ACHN (cell line): ENCODE data around the gene DNAAF1.
"Not testable (repeated sequence)": the region's sequence is repeated elsewhere in the genome, so short reads cannot be mapped to it uniquely, and the experiment has no call there.

Source experiments
- DNase-seq: peaks from one replicate; pipeline ENCODE4 v3.0.0-alpha.2; 2015
- in situ Hi-C: cut with HindIII; loops from 2 replicates; pipeline ENCODE4 v1.10.0; 2017; ENCODE audit warnings: low sequenced_read_pairs, low pct_ligation_motif_present, low pct_unique_long_range_greater_than_20kb

The DNAAF1 gene

DNA sequence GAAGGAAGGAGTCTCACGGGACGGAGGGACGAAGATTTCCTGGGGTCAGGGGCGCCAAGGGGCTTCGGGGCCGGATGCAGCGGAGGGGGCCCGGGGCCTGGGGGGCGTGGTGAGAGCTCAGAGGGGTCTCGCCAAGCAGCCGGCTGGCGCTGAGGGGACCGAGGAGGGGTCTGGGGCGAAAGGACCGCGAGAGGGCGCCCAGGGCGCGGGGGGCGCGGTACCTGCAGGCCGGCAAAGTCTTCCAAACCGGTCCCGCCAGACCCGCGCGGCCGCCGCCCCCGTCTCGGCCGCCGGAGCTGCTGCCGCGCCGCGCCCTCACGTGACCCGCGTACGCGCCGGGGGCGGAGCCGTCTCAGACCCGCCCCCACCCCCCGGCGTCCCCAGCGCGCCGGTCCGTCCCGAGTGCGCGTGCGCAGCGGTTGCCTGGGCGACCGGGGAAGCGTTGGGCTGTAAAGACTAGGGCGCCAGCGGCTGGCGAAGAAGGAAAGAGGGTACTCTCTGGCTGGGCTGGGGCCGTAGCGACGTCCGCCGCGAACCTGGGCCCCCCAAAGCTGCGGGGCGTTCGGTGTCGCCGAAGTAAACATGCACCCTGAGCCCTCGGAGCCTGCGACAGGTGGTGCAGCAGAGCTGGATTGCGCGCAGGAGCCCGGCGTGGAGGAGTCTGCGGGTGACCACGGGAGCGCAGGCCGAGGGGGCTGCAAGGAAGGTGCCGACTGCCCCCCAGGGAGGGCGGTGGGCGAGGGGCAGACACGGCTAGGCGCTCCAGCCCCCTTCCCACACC lies at the start of gene DNAAF1, which contains the start of gene HSDL1:
DNAAF1 (plus strand) TSS at position 450 of the 781 bp plus-strand sequence; CDS start at position 583, 133 bp downstream.
HSDL1 (minus strand) TSS at position 319 of the 781 bp plus-strand sequence. CDS start 13,856 bp downstream, outside the sequence.
- in situ Hi-C loops: no loop called here
- DNase-seq: peak; percentile 91

DNA sequence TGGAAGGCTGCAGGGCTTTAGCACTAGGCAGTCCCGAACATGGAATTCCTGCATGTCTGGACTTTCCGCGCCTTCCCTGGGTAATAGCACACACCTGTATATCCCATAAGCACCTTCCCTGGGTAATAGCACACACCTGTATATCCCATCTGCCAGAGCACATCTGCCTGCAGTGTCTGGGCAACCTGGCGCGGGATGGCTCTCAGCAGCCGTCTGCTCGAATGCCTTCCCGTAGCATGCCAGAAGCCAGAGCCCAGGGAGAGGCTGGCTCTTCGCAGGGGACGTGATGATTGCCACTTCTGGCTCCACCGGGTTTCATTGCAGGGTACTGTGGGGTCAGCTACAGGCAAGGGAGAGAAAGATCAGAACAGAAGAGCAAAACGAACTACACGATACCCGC lies 49.6 kb upstream of the DNAAF1 start:
- no peak for DNase-seq
- in situ Hi-C loops: no loop called here

DNA sequence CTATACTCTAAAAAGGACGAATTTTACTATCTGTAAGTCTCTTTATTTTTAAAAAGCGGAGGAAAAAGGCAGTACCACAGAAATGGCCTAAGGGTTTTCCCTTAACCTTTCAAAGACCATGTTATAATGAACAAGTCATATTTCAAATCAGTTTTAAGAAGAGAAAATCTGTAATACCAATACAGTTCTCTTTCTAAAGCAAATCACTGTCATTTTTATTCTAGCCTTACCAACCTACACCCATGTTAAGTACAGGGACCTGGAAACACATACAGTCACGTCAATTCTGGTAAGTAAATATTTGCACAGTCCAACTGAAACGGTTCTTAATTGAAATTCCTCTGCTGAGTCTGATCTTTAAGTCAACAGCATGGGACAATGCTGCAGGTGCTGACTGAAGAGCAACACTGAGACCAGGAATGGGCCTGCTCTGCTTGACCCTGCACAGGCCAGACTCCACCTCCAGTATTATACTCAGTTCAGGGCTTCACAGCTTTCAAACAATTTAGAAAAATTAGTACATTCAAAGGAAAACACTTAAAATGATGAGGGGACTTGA lies 48.6 kb upstream of the DNAAF1 start:
- DNase-seq: no peak

DNA sequence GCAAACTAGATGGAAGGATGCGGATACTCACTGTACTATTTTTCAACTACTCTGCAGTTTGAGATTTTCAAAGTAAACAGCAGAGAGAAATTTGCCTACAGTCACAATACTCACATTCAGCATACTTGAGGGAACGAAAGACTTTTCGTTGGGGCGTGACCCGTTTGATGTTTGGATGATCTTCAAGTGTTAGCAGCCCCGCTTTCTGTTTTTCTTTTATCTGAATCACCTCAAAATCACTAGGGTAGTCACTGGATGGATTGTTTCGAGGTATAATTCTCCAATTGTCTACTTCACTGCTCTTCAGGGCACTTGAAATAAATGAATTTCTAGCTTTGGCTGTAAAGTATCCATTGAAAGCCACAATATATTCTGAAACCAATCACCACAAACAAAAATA lies 46.2 kb upstream of the DNAAF1 start:
- in situ Hi-C loops: no loop called here
- no peak for DNase-seq

More for the DNA sequence above, 48.6 kb upstream of the DNAAF1 start:
- in situ Hi-C loops: no loop called here

DNA sequence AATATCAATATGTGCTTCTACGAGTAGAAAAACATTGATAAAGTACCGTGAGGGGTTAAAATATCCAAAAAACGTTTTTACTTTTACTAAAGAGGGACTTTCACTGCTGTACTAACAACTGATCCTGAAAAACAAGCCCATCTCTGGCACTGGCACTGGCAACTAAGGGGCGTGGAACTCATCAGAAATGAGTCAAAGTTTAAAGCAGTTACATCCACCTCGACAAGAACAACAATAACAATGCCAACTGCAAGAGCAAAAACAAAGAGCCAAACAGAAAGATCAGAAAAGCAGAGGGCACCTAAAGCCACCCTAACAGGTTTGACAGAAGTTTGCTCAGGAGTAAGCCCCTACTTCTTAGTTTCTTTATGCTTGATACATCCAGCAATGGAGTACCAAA lies 41.4 kb upstream of the DNAAF1 start:
- DNase-seq: no peak
- in situ Hi-C loops: no loop called here

DNA sequence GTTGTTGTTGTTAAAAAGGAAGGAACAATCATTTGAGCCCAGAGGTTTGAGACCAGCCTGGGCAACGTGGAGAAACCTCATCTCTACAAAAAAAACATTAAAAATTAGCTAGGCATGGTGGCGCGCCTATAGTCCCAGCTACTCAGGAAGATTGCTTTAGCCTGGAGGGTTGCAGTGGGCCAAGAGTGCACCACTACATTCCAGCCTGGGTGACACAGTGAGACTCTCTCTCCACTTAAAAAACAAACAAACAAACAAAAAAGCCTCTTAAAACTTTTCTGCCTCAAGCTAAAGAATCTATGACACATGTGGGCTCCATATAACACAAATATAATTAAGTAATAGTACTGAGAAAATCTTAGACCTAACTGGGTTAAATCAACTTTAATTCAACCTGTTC lies 40.9 kb upstream of the DNAAF1 start:
- DNase-seq: no peak
- in situ Hi-C loops: no loop called here

DNA sequence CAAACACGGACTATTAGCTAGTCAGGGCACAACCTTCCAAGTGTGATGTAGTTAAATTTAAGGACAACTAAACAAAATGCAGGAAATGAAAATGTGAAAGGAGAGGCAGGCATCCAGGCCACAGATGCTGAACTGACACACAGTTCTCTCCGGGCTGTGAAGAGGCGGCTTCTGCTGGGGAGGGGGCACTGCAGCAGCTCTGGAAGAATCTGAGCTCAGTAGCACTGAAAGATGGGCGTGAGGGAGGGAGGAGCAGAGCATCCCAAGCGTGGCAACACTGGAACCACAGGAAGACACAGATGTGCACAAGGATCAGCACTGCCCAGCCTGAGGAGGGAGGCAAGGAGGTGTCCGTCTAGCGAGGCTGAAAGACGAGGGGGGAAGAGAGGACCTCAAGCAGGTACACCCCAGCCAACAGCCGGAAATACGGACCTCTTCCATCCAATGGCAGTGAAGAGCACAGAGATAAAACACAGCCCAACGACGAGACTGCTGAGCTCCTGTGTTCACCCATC lies 39.8 kb upstream of the DNAAF1 start:
- in situ Hi-C loops: no loop called here

DNA sequence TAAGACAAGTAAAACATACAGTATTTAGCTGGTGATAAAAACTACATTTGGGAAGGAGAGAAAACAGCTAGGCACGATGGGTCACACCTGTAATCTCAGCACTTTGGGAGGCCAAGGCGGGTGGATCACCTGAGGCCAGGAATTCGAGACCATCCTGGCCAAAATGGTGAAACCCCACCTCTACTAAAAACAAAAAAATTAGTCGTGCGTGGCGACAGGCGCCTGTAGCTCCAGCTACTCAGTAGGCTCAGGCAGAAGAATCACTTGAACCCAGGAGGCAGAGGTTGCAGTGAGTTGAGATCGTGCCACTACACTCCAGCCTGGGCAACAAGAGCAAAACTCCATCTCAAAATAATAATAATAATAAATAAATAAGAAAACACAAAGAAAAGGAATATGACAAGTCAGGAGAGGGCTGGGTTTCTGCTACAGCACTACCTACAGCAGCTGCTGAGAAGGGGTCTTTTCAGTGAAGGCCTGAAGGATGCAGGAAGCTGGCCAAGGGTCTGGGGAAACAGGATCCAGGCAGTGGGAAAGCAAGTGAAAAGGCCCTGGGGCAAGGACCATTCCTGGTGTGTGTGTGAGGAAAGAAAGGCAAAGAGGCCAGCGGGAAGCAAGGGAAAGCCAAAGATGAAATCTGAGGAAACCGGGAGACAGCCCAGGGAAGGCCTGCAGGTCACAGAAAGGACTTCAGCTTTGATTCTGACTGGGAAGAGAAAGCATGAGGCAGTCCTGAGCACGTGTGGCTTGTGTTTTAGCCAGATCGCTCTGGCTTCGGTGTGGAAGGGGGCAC lies 39.0 kb upstream of the DNAAF1 start:
- DNase-seq: no peak
- in situ Hi-C loops: no loop called here

More for the DNA sequence above, 39.8 kb upstream of the DNAAF1 start:
- no peak for DNase-seq

DNA sequence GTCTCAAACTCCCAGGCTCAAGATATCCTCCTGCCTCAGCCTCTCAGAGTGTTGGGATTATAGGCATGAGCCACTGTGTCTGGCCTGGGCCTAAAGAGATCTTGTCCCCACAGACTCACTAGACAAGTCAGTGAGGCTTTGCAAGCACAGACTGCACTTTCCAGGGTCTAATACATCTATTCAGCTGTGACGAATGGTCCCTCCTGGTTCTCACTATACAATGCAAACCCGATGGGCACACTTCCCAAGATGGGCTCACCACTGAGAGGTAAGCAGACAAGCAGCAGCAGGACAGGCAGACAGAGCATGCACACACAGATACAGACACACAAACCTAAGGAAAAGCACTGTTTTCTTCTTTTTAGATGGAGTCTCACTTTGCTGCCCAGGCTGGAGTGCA lies 37.2 kb upstream of the DNAAF1 start:
- no peak for DNase-seq
- in situ Hi-C loops: no loop called here

DNA sequence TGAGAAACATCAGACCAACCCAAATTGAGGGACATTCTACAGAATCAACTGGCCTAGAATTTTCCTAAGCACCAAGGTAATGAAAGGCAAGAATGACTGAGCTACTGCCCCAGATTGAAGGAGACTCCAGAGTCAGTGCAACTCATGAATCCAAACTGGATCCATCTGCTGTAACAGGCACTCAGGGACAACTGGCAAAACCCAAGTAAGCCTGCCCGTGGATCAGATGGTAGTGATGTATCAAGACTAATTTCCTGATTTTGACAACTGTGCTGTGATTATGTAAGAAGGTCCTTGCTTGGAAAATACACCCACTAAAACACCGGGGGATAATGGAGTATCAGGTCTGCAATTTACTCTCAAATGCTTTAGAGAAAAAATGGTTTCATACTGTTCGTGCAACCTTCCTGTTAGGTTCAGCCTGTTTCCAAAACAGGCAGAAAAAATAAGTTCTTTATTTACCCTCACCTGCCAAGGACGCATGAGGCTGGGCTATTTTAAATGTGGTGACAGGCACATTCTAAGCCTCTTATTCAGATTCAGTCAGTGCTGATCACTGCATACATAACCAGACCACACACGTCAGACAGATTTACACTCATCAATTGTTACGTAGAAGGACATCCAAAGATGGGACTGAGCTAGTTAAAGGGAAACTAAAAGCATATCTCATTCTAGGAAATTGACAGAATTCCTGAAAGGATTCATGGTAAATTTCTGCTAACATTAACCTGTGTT lies 35.3 kb upstream of the DNAAF1 start:
- in situ Hi-C loops: no loop called here
- DNase-seq: no peak

DNA sequence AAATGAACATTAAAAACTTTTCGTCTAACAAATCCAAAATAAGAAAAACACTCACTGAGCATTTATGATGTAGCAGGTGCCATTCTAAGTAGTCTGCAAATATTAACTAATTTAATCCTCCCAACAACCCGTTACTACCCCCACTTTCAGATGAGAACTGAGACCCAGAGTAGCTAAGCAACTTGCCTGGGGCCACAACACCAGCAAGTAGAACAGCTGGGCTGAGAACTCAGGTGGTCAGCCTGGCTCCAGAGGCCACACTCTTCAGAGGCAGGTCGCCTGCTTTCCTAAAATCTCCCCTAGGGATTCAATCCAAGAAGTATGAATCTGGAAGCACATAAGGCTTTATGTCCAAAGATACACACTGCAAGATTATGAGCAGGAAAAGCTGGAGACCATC lies 34.6 kb upstream of the DNAAF1 start:
- no peak for DNase-seq
- in situ Hi-C loops: no loop called here

DNA sequence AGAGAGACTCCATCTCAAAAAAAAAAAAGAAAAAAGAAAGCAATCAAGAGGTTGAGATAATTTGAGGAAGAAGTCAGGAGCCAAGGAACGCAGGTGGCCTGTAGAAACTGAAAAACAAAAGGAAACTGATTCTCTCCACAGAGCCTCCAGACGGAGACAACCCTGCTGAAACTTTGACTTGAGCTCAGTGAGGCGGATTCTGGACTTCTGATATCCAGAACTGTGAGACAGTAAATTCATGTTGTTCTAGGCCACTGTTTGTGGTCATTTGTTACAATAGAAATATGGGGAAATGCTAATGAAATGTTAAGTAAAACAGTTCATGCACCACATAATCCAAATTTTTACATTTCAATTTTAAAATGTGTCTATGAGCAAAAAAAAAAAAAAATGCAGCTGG lies 33.6 kb upstream of the DNAAF1 start:
- in situ Hi-C loops: no loop called here
- no peak for DNase-seq

DNA sequence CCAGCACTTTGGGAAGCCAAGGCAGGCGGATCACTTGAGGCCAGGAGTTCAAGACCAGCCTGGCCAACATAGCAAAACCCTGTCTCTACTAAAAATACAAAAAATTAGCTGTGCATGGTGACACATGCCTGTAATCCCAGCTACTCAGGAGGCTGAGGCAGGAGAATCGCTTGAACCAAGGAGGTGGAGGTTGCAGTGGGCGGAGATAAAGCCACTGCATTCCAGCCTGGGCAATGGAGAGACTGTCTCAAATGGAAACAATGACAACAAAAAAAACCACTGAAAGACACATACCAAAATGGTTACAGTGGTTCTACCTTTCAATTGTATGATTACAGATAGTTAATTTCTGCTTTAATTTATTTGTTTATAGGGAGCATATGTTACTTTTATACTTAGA lies 33.2 kb upstream of the DNAAF1 start:
- in situ Hi-C loops, DNase-seq: not testable (repeated sequence)

DNA sequence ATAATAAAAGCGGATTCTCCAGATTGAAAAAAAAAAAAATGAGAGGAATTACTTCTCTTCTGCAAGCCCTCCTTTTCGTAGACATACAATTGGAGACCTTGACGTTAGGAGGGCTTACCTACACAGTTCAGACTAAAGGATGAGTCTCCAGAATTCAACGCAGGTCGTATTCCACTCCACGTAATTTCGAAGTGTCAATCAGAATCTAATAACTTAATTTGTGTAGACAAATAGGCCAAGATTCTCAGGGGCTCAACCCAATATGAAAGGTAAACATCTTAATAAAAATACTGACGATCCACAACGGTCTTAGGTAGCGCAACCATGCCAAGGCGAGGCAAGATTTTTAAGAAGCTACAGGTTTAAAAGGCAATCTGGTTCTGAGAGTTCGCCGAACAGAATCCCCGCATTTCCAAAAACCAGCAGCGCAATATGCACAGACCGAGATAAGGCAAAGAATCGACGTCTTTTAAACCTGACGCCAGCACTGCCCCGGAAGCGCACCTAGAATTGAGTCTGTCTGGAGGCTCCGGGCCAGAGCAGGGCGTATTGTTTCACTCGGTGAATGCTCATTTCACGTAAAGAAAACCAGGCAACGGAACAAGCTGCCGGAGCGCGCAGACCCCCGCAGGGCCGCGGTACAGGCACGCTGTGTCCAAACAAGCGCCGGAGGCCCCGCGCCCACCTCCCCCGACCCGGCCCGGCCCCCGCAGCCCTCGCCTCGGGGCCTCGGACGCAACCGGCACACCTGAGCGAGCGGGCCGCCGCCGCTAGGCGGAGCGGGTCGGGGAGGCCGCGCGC lies 29.0 kb upstream of the DNAAF1 start:
- in situ Hi-C loops: no loop called here
- peak; percentile 58 for DNase-seq

DNA sequence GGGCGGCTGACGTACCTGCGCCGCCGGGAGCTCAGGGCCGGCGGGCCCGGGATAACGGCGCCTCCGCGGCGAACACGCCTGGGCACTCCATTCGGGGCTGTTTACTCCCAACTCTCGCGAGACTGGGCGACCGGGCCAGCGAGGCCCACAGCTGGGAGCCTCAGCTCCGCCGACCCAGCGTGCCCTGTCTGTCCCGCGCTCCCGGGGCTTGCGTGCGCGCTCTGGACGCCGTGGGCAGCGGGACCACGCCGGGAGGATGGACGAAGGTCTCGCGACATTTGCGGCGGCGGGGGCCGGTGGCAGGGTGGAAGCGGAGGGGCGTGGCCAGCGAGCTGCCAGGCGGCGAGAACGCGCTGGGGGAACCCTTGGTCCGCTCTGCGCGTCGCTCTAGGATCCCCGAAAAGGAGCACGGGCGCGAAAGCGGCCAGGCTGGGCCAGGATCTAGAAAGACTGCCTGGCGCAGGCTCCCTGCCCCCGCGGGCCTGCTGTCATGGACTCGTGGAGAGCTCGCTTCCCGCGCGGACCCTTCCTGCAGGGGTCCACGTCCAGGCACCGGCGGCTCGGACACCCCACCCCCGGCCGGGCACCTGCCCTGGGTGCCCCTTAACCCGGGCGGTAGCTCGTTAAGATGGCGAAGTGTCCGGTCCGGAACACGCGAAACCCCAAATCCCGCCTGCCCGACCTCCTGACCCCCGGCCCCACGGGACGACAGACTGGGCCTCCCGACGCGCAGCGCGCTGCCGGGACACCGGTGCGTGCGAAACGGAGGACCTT lies 28.2 kb upstream of the DNAAF1 start, which contains the start of gene MBTPS1:
MBTPS1 (minus strand) TSS at position 223 of the 774 bp plus-strand sequence. CDS start 15,159 bp downstream, outside the sequence.
- DNase-seq: peak; percentile 100
- in situ Hi-C loops: no loop called here

DNA sequence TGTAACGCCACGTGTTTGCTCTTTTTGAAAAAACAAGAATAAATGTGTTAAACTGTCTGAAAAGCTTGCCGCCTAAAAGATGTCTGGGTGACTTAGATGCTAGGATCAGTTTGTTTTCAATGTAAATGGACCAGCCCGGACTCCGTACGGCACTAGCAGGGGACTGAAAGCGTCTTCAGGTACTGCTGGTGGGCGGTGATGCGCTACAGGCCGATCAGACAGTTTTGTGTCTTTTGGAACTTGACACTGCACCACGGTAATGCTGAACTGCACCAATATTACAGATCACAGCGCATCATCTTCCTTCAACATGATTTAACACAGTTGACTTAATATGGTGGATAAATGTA lies 27.6 kb upstream of the DNAAF1 start:
- no peak for DNase-seq
- in situ Hi-C loops: no loop called here

DNA sequence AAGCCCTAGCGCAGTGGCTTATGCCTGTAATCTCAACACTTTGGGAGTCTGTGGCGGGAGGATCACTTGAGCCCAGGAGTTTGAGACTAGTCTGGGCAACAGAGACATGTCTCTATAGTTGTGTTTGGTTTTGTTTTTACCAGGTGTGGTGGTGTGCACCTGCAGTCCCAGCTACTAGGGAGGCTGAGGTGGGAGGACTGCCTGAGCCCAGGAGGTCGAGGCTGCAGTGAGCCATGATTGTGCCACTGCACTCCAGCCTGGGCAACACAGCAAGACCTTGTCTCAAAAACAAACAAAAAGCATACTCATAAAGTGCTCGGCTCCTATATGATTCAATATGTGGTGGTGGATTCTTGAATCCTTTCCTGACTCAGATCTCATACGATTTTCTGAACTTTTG lies 26.8 kb upstream of the DNAAF1 start:
- in situ Hi-C loops, DNase-seq: not testable (repeated sequence)
